Fibroblast of mammary gland (primary cell): ENCODE measurements around the gene DIO1.

Experiments
- DNase-seq: peaks from one replicate; pipeline ENCODE4 v3.0.0-alpha.2; 2010; ENCODE audit warnings: low read depth
- H3K4me3 ChIP-seq: 2 replicates; pipeline ENCODE4 v1.5.1; 2011; ENCODE audit warnings: low read depth, mild to moderate bottlenecking, low read length, moderate library complexity; ENCODE audit not compliant: control insufficient read depth
- CTCF ChIP-seq: conservative IDR thresholded peaks from 2 replicates; pipeline ENCODE4 v1.5.1; 2011; ENCODE audit warnings: low read depth, low read length, inconsistent platforms; ENCODE audit not compliant: control insufficient read depth, insufficient read depth

Gene DIO1

GRCh38 chr1:53927376-53927881, 33.4 kb downstream of the DIO1 start:
- TF ChIP-seq CTCF = no peak

GRCh38 chr1:53929246-53929960, 35.4 kb downstream of the DIO1 start:
- no peak for TF ChIP-seq CTCF
- no peak for DNase-seq
- H3K4me3 ChIP-seq = no peak overlapping the region

More at GRCh38 chr1:53927376-53927881, 33.4 kb downstream of the DIO1 start:
- no peak for DNase-seq
- H3K4me3 ChIP-seq = no peak overlapping the region

- H3K4me3 ChIP-seq = no peak overlapping the region
- TF ChIP-seq CTCF = no peak
- DNase-seq = no peak
Measured at GRCh38 chr1:53930932-53931331, 36.9 kb downstream of the DIO1 start.

DNA sequence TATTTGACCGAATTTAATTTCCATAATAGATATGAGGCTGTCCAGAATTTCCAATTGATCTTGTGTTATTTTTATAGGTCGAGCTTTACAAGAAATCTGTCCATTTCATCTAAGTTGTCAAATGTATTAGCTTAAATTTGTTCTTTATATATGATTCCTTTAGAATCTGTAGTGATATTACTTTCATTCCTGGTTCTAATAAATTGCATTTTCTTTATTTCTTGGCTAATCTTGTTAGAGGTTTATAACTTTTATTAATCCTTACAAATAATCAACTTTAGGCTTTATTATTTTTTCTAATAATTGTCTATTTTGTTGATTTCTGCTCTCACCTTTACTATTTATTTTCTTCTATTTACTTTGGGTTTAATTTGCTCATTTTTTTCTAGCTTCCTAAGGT, 37.5 kb downstream of the DIO1 start:
- no peak for DNase-seq
- H3K4me3 ChIP-seq = no peak overlapping the region
- no peak for TF ChIP-seq CTCF

DNA sequence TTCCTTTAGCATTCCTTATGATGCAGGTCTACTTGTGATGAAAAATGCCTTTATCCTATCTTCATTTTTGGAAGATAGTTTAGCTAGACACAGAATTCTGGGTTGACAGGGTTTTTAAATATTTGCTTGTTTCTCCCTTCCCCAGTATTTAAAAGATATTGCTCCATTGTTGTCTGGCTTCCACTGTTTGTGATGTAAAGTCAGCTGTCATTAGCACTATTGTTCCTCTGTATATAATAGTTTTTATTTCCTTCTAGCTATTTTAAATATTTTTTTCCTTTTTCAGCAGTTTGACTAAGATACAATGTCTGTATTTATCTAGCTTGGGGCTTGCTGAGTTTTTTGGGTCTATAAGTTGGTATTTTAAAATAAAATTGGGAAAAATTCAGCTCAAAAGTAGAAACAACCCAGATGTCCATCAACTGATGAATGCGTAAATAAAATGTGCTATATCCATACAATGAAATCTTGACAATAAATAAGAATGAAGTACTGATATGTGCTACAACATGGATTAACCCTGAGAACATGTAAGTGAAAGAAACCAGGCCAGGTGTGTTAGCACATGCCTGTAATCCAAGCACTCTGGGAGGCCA, 40.3 kb downstream of the DIO1 start:
- no peak overlapping the region for H3K4me3 ChIP-seq
- DNase-seq = no peak
- TF ChIP-seq CTCF = no peak

DNA sequence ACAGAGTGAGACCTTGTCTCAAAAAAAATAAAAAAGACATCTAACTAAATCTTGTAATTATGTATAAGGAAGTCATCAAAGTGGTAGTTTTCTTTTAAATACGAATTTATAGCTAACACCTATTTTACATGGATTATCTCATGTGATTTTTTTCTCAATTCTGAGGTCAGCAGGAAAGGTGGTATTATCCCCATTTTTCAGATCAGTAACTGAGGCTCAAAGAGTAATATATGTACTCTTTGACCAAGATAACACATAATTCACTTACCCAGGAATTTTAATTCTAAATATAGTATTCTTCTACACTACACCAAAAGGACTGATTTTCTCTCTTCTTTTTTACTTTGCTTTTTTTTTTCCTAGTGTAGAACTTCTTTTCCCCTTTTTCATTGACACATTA, 42.4 kb downstream of the DIO1 start:
- no peak for TF ChIP-seq CTCF
- no peak overlapping the region for H3K4me3 ChIP-seq
- no peak for DNase-seq
